Measurements from ENCODE around the gene PRR19.
A peak's percentile ranks its signal among the peaks of the same experiment; 100 is the strongest.

The PRR19 gene

GRCh38 chr19:42276284-42276683 is 25.6 kb upstream of the PRR19 start:
- no peaks in the 10 kb centered on the region for H3K9me3 Mint-ChIP-seq
- H3K4me1 Mint-ChIP-seq (ENCODE audit: low read depth), result peaks cover 41% of the 10 kb centered on the region
- H3K27ac Mint-ChIP-seq, result peak overlapping the region; percentile 51
- H3K27me3 Mint-ChIP-seq (ENCODE audit: low read depth), result no peaks in the 10 kb centered on the region
- H3K36me3 Mint-ChIP-seq (ENCODE audit: low read depth), result peaks cover 25% of the 10 kb centered on the region
- no peak for DNase-seq (ENCODE audit: low spot score)
- peak overlapping the region; percentile 32 for H3K4me3 Mint-ChIP-seq

DNA sequence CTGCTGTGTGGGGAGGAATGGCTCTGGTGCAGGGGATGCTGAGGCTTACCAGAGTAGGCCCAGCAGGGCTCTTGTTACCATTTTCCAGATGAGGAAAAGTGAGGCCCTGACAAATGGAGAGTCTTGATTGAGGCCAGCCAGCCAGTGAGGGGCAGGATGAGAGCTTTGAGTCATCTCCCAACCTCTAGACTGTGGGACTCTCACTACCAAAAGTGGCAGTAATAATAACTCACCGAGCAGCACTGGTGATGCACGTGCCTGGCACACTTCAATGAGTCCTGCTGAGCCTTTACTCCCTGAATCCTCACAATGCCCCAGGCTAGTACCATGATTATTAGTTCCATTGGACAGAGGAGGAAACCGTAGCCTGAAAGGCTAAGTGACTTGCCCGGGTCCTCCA is 25.1 kb upstream of the PRR19 start:
- H3K27ac Mint-ChIP-seq, result no peak overlapping the region
- H3K27me3 Mint-ChIP-seq (ENCODE audit: low read depth), result no peaks in the 10 kb centered on the region

GRCh38 chr19:42277821-42278451 is 24.0 kb upstream of the PRR19 start:
- H3K27ac Mint-ChIP-seq, result peak overlapping the region; percentile 56
- peaks cover 49% of the 10 kb centered on the region for H3K4me1 Mint-ChIP-seq (ENCODE audit: low read depth)
- H3K4me3 Mint-ChIP-seq, result no peak overlapping the region
- no peaks in the 10 kb centered on the region for H3K9me3 Mint-ChIP-seq
- no peak for DNase-seq (ENCODE audit: low spot score)
- no peaks in the 10 kb centered on the region for H3K27me3 Mint-ChIP-seq (ENCODE audit: low read depth)
- H3K36me3 Mint-ChIP-seq (ENCODE audit: low read depth), result peaks cover 21% of the 10 kb centered on the region

More for the DNA sequence above, 25.1 kb upstream of the PRR19 start:
- H3K9me3 Mint-ChIP-seq, result no peaks in the 10 kb centered on the region
- no peak for DNase-seq (ENCODE audit: low spot score)
- no peak overlapping the region for H3K4me3 Mint-ChIP-seq
- H3K36me3 Mint-ChIP-seq (ENCODE audit: low read depth), result peaks cover 21% of the 10 kb centered on the region
- H3K4me1 Mint-ChIP-seq (ENCODE audit: low read depth), result peaks cover 41% of the 10 kb centered on the region

- Mint-ChIP-seq H3K27ac (peak overlapping the region; percentile 91), H3K36me3 (ENCODE audit: low read depth) (peaks cover 18% of the 10 kb centered on the region), H3K27me3 (ENCODE audit: low read depth) (no peaks in the 10 kb centered on the region), H3K4me3 (peak overlapping the region; percentile 85), H3K9me3 (no peaks in the 10 kb centered on the region), H3K4me1 (ENCODE audit: low read depth) (peaks cover 49% of the 10 kb centered on the region)
- no peak for DNase-seq (ENCODE audit: low spot score)
These were observed 23.3 kb upstream of the PRR19 start for GRCh38 chr19:42278452-42279154.

DNA sequence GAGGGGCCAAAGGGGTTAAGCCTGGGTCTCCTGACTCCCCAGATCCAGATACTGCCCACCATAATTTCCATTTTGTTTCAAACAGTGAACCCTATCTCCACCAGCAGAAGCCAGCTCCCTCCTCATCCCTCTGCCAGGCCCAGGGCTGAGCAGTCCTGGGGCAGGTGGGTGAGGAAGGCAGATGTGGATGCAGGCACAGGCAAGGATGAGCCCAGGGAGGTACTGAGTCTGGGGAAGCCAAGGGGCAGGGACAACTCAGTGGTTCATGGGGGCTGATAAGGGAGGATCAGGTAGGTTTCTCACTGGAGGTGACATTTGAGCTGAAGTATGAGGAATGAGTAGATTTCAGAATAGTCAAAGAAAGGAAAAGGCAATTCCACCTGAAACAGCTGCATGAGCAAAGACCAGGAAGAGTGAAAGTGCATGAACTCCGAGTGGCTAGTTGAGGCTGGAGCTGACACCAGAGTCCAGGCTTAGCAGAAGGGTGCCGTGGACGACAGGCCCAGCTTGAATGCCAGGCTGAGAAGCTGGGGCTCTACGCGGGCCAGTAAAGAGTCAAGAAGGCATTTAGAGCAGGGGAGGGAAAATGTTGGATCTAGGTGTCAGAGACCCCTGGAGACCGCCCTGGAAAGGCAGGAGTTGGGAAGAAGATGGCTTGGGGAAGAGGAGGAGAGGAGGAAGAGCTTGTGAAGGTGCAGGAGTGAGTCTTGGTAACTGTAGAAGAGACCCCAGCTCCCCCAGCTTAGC is 22.6 kb upstream of the PRR19 start:
- DNase-seq (ENCODE audit: low spot score), result no peak
- Mint-ChIP-seq H3K4me3 (peak overlapping the region; percentile 85), H3K4me1 (ENCODE audit: low read depth) (peaks cover 49% of the 10 kb centered on the region), H3K27ac (peak overlapping the region; percentile 91), H3K9me3 (no peaks in the 10 kb centered on the region), H3K27me3 (ENCODE audit: low read depth) (no peaks in the 10 kb centered on the region), H3K36me3 (ENCODE audit: low read depth) (peaks cover 15% of the 10 kb centered on the region)

DNA sequence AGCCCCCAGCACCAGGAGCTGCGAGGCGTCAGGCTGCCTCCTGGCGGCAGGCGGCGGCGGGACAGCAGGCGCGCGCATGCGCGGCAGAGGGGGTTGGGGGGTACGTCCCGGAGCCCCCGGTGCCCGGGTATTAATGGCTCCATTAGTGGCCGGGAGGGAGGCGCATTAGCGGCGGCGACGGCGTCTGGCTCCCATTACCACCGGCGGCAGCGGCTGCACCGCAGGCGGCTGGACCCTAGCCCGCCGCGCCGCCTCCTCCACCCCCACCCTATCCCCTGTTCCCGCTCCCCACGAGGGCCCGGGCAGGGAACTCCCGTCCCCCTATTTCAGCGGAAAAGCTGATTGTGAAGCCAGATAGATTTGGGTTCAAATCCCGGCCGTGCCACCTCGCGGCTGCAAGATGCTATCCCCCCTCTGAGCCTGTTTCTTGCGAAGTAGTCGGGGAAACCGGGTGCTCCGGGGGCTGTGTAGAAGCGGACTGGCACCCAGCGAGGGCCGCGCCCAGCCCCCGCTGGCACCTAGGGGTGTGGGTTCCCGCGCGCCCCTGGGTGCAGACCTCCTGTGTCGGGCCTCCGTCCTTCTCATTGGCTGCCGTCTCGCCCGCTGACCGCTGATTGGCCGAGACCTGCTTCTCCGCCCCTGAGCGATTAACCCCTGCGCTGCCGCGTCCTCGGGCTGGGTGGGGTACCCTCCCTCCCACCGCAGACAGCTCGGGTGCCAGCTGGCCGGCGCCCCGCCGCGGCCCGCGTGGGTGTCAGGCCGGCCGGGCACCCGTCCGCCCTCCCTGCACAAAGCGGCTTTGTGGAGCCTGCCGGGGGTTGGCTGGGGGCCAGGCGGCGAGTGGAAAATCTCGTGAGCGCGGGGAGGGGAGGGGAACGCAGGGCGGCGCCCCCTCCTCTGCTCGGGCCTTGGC is 21.8 kb upstream of the PRR19 start:
- Mint-ChIP-seq H3K4me1 (ENCODE audit: low read depth) (peaks cover 51% of the 10 kb centered on the region), H3K27ac (peak overlapping the region; percentile 91), H3K9me3 (no peaks in the 10 kb centered on the region), H3K27me3 (ENCODE audit: low read depth) (no peaks in the 10 kb centered on the region), H3K4me3 (peak overlapping the region; percentile 85), H3K36me3 (ENCODE audit: low read depth) (peaks cover 9% of the 10 kb centered on the region)
- peak; percentile 89 for DNase-seq (ENCODE audit: low spot score)

DNA sequence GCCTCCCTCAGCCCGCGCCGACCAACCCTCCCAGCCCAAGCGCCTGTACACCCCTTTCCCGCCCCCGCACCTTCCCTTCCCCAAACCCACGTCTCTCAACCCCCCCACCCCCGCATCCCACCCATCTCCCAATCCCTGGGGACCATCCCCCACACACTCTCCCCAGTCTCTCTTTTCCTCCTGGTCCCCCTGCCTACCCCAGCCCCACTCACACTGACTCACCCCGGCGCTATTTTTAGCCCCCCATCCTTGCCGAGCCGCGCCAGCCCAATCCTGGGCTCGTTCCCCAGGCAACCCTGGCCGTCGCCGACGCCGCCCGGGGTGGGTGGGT is 21.2 kb upstream of the PRR19 start:
- no peak for DNase-seq (ENCODE audit: low spot score)
- Mint-ChIP-seq H3K9me3 (no peaks in the 10 kb centered on the region), H3K36me3 (ENCODE audit: low read depth) (peaks cover 7% of the 10 kb centered on the region), H3K27ac (no peak overlapping the region), H3K27me3 (ENCODE audit: low read depth) (no peaks in the 10 kb centered on the region), H3K4me1 (ENCODE audit: low read depth) (peaks cover 52% of the 10 kb centered on the region), H3K4me3 (no peak overlapping the region)

DNA sequence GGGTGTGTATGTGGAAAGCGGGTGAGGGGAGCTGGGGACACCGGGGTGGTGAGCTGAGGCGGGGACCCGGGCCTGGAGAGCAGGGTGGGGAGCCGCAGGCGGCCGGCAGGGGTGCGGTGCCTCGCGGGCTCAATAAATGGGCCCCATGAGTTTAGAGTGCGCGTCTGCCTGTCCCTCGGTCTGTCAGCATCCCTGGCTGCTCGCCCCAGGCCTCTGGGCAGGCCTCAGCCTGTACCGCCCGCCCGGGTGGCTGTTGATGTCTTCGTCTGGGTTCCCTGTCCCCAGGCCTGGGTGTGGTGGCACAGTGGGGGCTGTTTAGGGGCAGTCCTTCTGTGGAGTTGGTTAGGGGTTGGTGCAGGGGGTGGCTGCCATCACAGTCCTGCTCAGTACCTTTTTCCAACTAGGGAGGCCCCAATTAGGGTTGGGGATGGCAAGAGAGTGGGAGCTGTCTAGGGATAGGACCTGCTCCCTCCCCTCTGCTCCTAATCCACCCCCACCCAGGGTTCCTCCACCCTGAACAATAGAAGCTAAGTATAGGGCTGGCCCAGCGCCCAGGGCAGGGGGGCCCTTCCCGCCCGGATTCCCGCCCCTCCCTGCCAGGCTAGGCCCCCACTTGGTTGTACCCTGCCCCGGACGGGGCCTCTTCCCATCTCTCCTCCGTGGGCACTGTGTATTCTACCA is 20.6 kb upstream of the PRR19 start:
- no peak overlapping the region for H3K27ac Mint-ChIP-seq
- no peak for DNase-seq (ENCODE audit: low spot score)
- H3K4me3 Mint-ChIP-seq, result no peak overlapping the region
- no peaks in the 10 kb centered on the region for H3K27me3 Mint-ChIP-seq (ENCODE audit: low read depth)
- peaks cover 9% of the 10 kb centered on the region for H3K36me3 Mint-ChIP-seq (ENCODE audit: low read depth)
- no peaks in the 10 kb centered on the region for H3K9me3 Mint-ChIP-seq
- H3K4me1 Mint-ChIP-seq (ENCODE audit: low read depth), result peaks cover 52% of the 10 kb centered on the region

DNA sequence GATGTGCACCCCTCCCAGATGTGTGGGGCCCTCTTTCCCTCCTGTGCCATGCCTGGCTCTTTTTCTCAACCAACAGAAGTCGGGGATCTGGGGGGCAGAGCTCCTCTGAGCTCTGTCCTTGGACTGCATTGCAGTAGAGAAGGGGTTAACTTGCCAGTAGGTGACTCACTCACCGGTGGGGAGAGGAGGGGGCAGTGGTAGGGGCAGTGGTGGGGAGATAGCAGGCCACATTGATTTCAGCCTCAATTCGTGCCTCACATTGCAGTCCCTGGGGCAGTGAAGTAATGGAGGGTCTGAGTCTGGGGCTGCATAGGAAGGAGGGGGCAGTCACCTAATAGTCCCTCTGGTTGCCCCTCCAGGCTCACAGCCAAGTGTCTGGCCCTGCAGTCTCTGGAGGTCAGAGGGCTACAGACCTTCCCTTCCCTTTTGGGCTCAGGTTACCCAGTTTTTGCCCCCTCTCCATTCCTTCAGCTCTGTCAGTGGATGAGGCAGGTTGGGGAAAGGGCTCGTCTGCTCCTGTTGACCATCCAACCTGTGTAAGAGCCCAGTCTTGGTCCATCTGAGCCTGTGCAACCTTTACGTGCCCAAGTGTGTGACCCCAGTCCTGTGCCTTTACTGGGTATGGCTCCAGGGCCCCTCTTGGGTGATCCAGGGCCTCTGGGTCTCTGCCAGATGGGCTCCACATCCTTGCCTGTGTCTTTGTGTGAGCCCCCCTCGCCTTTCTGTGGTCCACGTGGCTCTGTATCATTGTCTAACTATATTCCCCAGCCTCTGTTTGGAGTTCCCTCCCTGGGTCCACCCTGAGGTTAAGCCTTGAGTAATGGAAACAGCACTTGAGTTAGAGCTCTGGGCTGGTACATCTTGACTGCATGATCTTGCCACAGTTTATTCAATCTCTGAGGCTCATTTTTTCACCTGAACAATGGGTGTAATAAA is 19.8 kb upstream of the PRR19 start:
- Mint-ChIP-seq H3K27ac (no peak overlapping the region), H3K36me3 (ENCODE audit: low read depth) (peaks cover 10% of the 10 kb centered on the region), H3K9me3 (no peaks in the 10 kb centered on the region)

DNA sequence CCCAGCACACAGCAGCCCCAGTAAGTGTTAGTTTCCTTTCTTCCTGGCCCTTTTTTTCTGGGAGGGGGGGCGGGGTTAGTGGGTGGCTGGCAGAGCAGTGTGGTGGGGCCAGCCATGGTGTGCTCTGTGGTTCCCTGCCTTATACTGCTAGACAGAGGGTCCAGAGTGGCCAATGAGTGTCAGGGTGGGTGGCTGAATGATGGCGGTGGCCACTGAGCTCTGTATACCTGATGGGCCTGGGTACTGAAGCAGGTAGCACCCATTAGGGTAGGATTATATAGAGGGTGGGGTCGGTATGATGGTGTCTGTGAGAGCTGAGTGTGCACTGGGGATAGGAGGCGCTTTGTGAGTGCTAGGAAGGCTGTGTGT is 19.1 kb upstream of the PRR19 start:
- DNase-seq (ENCODE audit: low spot score), result no peak
- Mint-ChIP-seq H3K4me3 (no peak overlapping the region), H3K4me1 (ENCODE audit: low read depth) (peaks cover 43% of the 10 kb centered on the region), H3K27ac (no peak overlapping the region), H3K27me3 (ENCODE audit: low read depth) (no peaks in the 10 kb centered on the region), H3K9me3 (no peaks in the 10 kb centered on the region), H3K36me3 (ENCODE audit: low read depth) (peaks cover 10% of the 10 kb centered on the region)

More for the DNA sequence above, 19.8 kb upstream of the PRR19 start:
- no peak for DNase-seq (ENCODE audit: low spot score)
- Mint-ChIP-seq H3K4me1 (ENCODE audit: low read depth) (peaks cover 46% of the 10 kb centered on the region), H3K4me3 (no peak overlapping the region), H3K27me3 (ENCODE audit: low read depth) (no peaks in the 10 kb centered on the region)

DNA sequence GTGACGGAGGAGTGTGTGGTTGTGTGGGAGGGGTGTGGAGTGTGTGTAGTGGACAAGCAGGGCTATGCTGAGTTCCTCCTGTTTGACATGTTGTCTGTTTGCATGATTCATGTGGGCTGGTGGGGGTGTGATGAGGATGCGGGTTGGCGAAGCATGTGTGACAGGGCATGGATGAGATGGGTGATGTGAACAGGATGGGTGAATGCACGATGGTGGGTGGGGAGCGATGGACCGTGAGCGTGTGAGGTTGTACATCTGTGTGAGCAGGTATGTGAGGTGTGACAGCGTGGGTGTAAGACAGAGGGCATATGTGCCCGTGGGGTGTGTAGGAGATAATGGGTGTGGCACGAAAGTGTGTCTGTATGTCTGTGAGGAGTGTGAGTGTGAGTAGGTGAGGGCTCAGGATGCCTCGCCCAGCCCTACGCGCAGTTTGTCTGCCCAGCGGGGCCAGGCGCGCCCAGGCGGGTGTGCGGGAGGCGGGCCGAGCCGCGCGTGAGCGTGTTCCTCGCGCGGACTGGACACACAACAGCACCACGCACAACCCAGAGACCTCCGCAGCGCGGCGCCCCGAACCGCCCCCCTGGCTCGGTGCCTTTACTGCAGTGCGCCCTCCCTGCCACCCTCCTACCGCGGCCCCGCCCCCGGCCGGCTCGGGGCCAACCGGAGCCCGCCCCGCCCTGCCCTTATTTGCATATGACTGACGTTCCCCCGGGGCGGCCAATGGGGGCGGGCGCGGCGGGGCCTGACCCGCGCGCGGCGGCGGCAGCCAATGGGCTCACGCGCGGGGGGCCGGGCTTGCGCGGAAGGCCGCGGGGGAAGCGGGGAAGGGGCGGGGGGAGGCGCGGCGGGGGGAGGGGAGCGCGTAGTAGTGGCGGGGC is 18.5 kb upstream of the PRR19 start:
- H3K4me1 Mint-ChIP-seq (ENCODE audit: low read depth), result peaks cover 40% of the 10 kb centered on the region
- DNase-seq (ENCODE audit: low spot score), result peak; percentile 92
- no peak overlapping the region for H3K27ac Mint-ChIP-seq

DNA sequence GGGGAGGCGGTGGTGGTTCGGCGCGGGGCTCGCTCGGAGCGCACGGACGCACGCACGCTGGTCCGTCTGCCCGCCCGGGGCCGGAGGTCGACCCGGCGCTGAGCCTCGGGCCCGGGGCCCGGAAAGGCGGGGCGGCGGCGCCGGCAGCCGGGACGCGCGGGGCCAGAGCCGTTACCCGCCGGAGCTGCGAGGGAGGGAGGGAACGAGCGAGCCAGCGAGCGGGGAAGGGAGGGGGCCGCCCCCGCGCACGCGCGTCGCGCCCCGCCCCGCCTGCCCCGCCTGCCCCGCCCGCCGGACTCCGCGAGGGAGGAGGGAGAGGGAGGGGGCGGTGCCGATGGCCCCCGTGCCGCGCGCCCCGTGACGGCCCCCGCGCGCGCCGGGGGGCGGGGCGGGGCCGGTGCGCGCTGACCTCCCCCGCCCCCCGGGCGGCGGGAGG is 17.8 kb upstream of the PRR19 start:
- Mint-ChIP-seq H3K27ac (no peak overlapping the region), H3K9me3 (no peaks in the 10 kb centered on the region), H3K36me3 (ENCODE audit: low read depth) (peaks cover 12% of the 10 kb centered on the region), H3K27me3 (ENCODE audit: low read depth) (no peaks in the 10 kb centered on the region), H3K4me1 (ENCODE audit: low read depth) (peaks cover 34% of the 10 kb centered on the region), H3K4me3 (no peak overlapping the region)
- peak; percentile 79 for DNase-seq (ENCODE audit: low spot score)

More for the DNA sequence above, 18.5 kb upstream of the PRR19 start:
- H3K4me3 Mint-ChIP-seq, result no peak overlapping the region
- no peaks in the 10 kb centered on the region for H3K27me3 Mint-ChIP-seq (ENCODE audit: low read depth)
- peaks cover 8% of the 10 kb centered on the region for H3K36me3 Mint-ChIP-seq (ENCODE audit: low read depth)
- H3K9me3 Mint-ChIP-seq, result no peaks in the 10 kb centered on the region
